ENCODE data around the gene PCDHA2. TPM values are rescaled to one million over a fixed set of nuclear protein-coding genes. Genes with fewer than 3 reads are reported as not detected.
A peak's percentile ranks its signal among the peaks of the same experiment; 100 is the strongest.

The PCDHA2 gene
- 1.2 TPM in 2 replicates for total RNA-seq
- long read RNA-seq, partial matches to known transcripts, result 0 of 1 reads
- long read RNA-seq, other reads (novel, unspliced or antisense), result 0 of 1 reads

GRCh38 chr5:140794595-140795258 is at the start of gene PCDHA2:
PCDHA2 (plus strand) TSS chr5:140794852.
- no peaks in the 10 kb centered on the region for H3K27me3 Mint-ChIP-seq (ENCODE audit: low read depth)
- no peak within 1 kb of the TSS for H3K27ac Mint-ChIP-seq (ENCODE audit: unreplicated experiment)
- peak; percentile 67 for TF ChIP-seq CTCF (conservative IDR thresholded peaks at IDR 0.05)
- peaks cover 12% of the 10 kb centered on the region for H3K9me3 Mint-ChIP-seq
- DNase-seq (ENCODE audit: low read depth, low spot score), result no peak
- H3K36me3 Mint-ChIP-seq (ENCODE audit: low read depth), result peaks cover 31% of the 10 kb centered on the region
- peak within 1 kb of the TSS; percentile 79 for H3K4me3 Mint-ChIP-seq
- H3K4me1 Mint-ChIP-seq, result no peaks in the 10 kb centered on the region

GRCh38 chr5:140753561-140753960 is 41.1 kb upstream of the PCDHA2 start:
- Mint-ChIP-seq H3K36me3 (ENCODE audit: low read depth) (peaks cover 12% of the 10 kb centered on the region), H3K27ac (ENCODE audit: unreplicated experiment) (no peak overlapping the region), H3K9me3 (peaks cover 37% of the 10 kb centered on the region), H3K4me3 (no peak overlapping the region), H3K4me1 (no peaks in the 10 kb centered on the region), H3K27me3 (ENCODE audit: low read depth) (peaks cover 17% of the 10 kb centered on the region)
- no peak for TF ChIP-seq CTCF (conservative IDR thresholded peaks at IDR 0.05)
- no peak for DNase-seq (ENCODE audit: low read depth, low spot score)

- DNase-seq (ENCODE audit: low read depth, low spot score), result no peak
- Mint-ChIP-seq H3K27ac (ENCODE audit: unreplicated experiment) (no peak overlapping the region), H3K4me1 (no peaks in the 10 kb centered on the region), H3K27me3 (ENCODE audit: low read depth) (no peaks in the 10 kb centered on the region), H3K36me3 (ENCODE audit: low read depth) (peaks cover 32% of the 10 kb centered on the region), H3K4me3 (no peak overlapping the region), H3K9me3 (peaks cover 36% of the 10 kb centered on the region)
- TF ChIP-seq CTCF (conservative IDR thresholded peaks at IDR 0.05), result no peak
These were observed 30.3 kb upstream of the PCDHA2 start for GRCh38 chr5:140764177-140764973.

- Mint-ChIP-seq H3K4me1 (no peaks in the 10 kb centered on the region), H3K27ac (ENCODE audit: unreplicated experiment) (no peak overlapping the region), H3K4me3 (no peak overlapping the region), H3K9me3 (peaks cover 34% of the 10 kb centered on the region), H3K36me3 (ENCODE audit: low read depth) (peaks cover 30% of the 10 kb centered on the region), H3K27me3 (ENCODE audit: low read depth) (no peaks in the 10 kb centered on the region)
- no peak for TF ChIP-seq CTCF (conservative IDR thresholded peaks at IDR 0.05)
- no peak for DNase-seq (ENCODE audit: low read depth, low spot score)
These were observed 27.2 kb upstream of the PCDHA2 start for GRCh38 chr5:140767444-140767843.

- no peak for TF ChIP-seq CTCF (conservative IDR thresholded peaks at IDR 0.05)
- no peak overlapping the region for H3K4me3 Mint-ChIP-seq
- H3K27ac Mint-ChIP-seq (ENCODE audit: unreplicated experiment), result no peak overlapping the region
- H3K27me3 Mint-ChIP-seq (ENCODE audit: low read depth), result no peaks in the 10 kb centered on the region
- peaks cover 11% of the 10 kb centered on the region for H3K36me3 Mint-ChIP-seq (ENCODE audit: low read depth)
- no peak for DNase-seq (ENCODE audit: low read depth, low spot score)
- peaks cover 19% of the 10 kb centered on the region for H3K9me3 Mint-ChIP-seq
- no peaks in the 10 kb centered on the region for H3K4me1 Mint-ChIP-seq
These were observed 14.1 kb upstream of the PCDHA2 start for GRCh38 chr5:140780512-140780911.
